Measurements from ENCODE around the gene TPBGL.
A peak's percentile ranks its signal among the peaks of the same experiment; 100 is the strongest.

The TPBGL gene, protein sequence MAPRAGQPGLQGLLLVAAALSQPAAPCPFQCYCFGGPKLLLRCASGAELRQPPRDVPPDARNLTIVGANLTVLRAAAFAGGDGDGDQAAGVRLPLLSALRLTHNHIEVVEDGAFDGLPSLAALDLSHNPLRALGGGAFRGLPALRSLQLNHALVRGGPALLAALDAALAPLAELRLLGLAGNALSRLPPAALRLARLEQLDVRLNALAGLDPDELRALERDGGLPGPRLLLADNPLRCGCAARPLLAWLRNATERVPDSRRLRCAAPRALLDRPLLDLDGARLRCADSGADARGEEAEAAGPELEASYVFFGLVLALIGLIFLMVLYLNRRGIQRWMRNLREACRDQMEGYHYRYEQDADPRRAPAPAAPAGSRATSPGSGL

GRCh38 chr11:75240311-75241035 lies at the start of gene TPBGL:
TPBGL (plus strand) TSS chr11:75240774; CDS start chr11:75241050, 276 bp downstream.
- no peak for DNase-seq

DNA sequence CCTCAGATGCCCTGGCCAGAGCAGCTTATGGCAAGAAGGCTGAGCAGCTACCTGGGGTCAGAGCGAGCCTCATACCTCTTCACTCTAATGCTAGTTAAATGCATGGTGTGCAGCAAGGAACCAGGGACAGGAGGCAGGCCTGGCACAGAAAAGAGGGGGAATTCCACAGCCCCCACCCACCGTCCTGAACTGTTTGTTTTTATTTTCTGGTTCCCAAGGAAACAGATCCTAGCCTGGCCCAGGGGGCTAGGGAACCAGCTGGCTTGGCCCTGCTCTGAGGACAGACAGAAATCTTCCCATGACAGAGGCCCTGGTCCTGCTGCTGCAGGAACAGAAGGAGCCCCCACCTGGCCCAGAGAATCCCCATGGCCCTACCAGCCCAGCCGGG lies 49.2 kb upstream of the TPBGL start:
- no peak for DNase-seq

DNA sequence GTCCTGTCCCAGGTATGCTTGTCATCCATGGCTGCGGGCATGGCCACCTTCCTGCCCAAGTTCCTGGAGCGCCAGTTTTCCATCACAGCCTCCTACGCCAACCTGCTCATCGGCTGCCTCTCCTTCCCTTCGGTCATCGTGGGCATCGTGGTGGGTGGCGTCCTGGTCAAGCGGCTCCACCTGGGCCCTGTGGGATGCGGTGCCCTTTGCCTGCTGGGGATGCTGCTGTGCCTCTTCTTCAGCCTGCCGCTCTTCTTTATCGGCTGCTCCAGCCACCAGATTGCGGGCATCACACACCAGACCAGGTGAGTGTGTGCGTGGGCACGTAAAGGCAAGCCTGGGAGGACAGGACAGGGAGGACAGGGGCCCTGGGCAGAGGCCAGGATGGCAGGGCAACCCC lies 47.3 kb upstream of the TPBGL start:
- no peak for DNase-seq

GRCh38 chr11:75193711-75194110 lies 46.9 kb upstream of the TPBGL start:
- no peak for DNase-seq

GRCh38 chr11:75194147-75194546 lies 46.4 kb upstream of the TPBGL start:
- no peak for DNase-seq

- no peak for DNase-seq
Measured at GRCh38 chr11:75195167-75195962, 45.2 kb upstream of the TPBGL start.

- DNase-seq = no peak
Measured at GRCh38 chr11:75196426-75196825, 44.1 kb upstream of the TPBGL start.

DNA sequence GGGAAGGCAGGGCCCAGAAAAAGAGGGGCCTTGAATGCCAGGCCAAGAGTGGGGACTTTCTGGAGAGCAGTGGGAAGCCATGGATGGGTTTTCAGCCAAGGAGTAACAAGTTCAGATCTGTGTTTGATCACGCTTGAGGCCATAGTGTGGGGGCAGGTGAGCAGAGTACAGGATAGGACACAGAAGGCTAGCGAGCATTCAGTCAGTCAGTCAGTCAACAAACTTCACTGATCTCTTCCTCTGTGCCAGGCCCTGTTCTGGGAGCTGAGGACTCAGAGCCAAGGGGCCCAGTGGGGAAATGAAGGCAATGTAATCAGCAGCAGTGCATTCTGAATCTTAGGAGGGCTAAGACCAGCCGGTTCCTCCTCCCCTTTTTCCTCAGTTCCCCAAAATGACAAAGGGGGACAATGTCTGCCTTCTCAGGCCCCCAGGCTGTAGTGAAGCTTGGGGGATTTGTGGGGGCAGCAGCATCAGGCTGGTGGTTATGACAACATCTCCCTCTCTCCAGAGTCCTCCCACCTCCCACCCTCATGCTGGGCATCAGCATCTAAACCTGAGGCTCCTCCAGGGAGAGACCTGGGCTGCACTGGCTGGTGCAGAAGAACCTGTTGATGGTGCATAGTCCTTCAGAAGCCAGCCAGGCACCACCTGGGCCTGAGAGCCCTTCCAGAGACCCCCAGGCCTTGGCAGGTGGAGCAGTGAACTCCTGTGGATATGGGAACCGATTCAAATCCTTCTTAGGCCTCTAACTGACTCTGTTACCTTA lies 42.9 kb upstream of the TPBGL start:
- DNase-seq = no peak

DNA sequence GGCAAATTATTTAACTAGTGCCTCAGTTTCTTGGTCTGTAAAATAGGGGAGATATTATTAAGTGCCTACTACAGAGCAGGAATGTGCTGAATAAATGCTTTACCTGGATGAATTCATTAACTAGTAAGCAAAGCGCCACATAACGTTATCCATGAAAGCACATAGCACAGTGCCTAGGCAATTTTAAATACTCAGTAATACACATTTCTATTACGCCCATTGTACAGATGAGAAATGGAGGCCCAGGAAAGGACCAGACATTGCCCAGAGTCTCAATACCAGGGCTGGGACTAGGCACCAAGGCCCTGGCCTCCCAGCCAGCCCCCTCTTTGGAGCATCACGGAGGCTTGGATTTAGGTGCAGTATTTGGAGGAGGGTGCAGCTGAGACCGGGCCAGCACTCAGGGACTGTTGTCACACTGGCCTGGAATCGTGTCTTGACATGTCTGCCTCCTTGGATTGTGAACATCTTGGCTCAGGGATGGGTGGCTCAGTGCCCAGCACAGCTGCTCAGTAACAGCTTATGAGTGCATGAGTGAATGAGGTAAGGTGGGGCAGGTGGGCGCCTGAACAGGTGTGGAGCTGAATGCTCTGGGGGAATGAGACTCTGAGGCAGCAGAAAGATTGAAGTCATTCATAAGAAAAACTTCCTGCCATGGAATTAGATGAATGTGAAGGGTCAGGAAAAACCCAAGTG lies 42.1 kb upstream of the TPBGL start:
- DNase-seq = no peak

- DNase-seq = no peak
Measured at GRCh38 chr11:75199412-75199955, 41.1 kb upstream of the TPBGL start.

DNA sequence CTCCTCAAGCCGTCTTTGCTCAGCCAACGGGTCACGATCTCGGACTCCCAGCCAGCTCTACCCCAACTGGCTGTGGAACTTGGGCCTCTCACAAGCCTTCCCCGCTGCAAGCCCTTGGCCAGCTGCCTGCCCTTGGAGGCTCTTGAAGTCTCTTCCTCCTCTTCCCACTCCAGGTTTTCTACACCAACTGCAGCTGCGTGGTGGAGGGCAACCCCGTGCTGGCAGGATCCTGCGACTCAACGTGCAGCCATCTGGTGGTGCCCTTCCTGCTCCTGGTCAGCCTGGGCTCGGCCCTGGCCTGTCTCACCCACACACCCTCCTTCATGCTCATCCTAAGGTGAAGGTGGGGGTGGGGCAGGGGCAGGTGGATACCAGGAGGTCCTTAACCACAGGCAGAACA lies 40.5 kb upstream of the TPBGL start:
- DNase-seq = no peak

- DNase-seq = no peak
Measured at GRCh38 chr11:75200531-75200930, 40.0 kb upstream of the TPBGL start.

GRCh38 chr11:75201771-75202170 lies 38.8 kb upstream of the TPBGL start:
- DNase-seq = no peak

GRCh38 chr11:75202195-75202594 lies 38.4 kb upstream of the TPBGL start:
- DNase-seq = no peak

GRCh38 chr11:75203138-75203537 lies 37.4 kb upstream of the TPBGL start:
- no peak for DNase-seq

DNA sequence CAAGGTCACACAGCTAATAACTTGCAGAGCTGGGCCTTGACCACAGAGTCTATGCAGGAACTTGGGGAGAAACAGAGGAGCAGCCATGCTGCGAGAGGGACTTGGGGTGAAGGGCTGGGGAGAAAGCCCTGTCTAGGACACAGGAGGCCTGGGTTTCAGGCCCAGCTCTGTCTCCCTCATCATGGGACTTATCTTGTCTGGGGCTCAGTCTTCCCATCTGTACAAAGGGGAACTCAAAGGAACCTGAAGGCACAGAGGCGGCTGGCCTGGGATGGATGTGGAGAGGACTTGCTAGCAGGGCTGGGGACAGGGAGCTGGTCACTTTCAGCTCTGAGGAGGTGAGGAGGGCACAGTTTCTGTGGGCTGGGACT lies 36.9 kb upstream of the TPBGL start:
- DNase-seq = no peak

DNA sequence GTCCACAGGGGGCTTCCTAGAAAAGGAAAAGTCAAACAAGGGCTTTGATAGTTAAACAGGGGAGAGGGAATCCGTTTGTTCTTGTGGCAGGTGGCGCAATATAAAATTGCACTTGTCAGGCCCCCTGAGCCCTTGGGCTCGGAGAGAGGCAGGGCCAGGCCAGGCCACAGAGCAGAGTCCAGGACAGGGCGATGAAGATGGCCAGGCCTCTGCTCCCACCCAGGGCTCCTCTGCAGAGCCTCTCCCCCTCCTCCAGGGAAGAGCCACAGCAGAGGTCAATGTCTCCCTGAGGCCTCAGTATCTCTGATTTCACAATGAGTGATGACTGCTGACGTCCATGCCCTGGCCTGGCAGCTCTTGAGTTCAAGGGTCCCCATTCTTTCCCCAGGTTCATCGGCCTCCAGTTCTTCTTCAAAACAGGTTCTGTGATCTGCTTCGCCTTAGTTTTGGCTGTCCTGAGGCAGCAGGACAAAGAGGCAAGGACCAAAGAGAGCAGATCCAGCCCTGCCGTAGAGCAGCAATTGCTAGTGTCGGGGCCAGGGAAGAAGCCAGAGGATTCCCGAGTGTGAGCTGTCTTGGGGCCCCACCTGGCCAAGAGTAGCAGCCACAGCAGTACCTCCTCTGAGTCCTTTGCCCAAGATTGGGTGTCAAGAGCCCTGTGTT lies 36.4 kb upstream of the TPBGL start:
- no peak for DNase-seq

DNA sequence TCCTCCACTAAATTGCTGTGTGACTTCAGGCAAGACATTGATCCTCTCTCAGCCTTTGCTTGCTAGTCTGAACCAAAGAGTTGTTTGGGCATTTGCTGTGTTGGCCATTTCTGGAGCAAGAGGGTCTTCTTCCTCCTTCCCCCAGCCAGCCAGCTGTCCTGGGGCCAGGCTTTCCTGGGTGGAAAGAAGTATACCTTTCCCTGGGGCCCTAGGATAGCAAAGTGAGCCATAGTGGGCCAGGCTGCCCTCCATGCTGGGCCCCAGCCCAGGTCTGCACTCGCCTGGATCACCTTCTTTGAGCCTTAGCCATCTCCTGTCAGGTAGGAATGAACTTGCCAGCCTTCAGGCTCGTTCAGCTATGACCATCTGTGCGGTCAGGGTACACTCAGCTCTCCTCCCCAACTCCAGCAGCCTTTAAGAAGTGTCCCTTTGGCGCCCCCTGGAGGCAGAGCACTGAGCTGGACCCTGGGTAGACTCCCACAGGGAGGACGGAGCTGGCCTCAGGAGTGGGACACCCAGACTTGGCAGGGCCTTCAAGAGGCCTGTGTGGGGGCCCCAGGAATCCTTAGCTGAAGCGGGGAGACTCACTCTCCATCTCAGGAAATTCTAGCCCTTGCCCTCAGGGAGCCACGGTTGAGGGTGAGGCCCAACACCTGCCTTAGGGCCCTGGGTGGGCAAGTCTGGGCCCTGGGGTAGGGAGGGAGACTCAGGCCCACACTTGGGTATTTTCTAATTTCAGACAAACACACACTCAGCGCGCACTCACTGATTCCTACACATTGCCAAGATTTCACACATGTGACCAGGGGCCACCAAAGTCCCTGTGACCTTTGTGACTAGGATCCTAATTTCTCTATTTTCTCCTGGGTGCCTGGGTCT lies 35.6 kb upstream of the TPBGL start:
- peak; percentile 66 to 71 for DNase-seq

- no peak for DNase-seq
Measured at GRCh38 chr11:75205564-75206020, 35.0 kb upstream of the TPBGL start.

- no peak for DNase-seq
Measured at GRCh38 chr11:75208446-75208845, 32.1 kb upstream of the TPBGL start.

Measured in bone marrow (tissue), 2 donors.